Trophoblast cell (in vitro differentiated cells and primary cell): ENCODE measurements around the gene ATP8B2.
A peak's percentile ranks its signal among the peaks of the same experiment; 100 is the strongest.
"Not testable (repeated sequence)": the region's sequence is repeated elsewhere in the genome, so short reads cannot be mapped to it uniquely, and the experiment has no call there.

ENCODE experiments used
- DNase-seq, 2 donors: peaks; one replicate each; pipeline ENCODE4 v3.0.0-alpha.2; 2016
- H2AFZ ChIP-seq: 2 replicates; pipeline ENCODE4 v1.6.1; 2013; ENCODE audit warnings: low read length, moderate library complexity, mild to moderate bottlenecking; ENCODE audit not compliant: insufficient read depth, poor library complexity
- H2AK5ac ChIP-seq: 2 replicates; pipeline ENCODE4 v1.6.1; 2013; ENCODE audit warnings: mild to moderate bottlenecking, low read length
- H2BK120ac ChIP-seq: 2 replicates; pipeline ENCODE4 v1.6.1; 2013; ENCODE audit warnings: low read length, mild to moderate bottlenecking, moderate library complexity; ENCODE audit not compliant: insufficient read depth, poor library complexity
- H2BK12ac ChIP-seq: 2 replicates; pipeline ENCODE4 v1.6.1; 2013; ENCODE audit warnings: mild to moderate bottlenecking, low read length, moderate library complexity
- H2BK5ac ChIP-seq: 2 replicates; pipeline ENCODE4 v1.6.1; 2013; ENCODE audit warnings: low read length, low read depth, moderate library complexity, mild to moderate bottlenecking; ENCODE audit not compliant: poor library complexity
- H3K14ac ChIP-seq: 2 replicates; pipeline ENCODE4 v1.6.1; 2013; ENCODE audit warnings: mild to moderate bottlenecking, low read length
- H3K18ac ChIP-seq: 2 replicates; pipeline ENCODE4 v1.6.1; 2013; ENCODE audit warnings: mild to moderate bottlenecking, low read length
- H3K23ac ChIP-seq: 2 replicates; pipeline ENCODE4 v1.6.1; 2013; ENCODE audit warnings: low read length
- H3K27ac ChIP-seq: 2 replicates; pipeline ENCODE4 v1.5.1; 2013; ENCODE audit warnings: low read depth, mild to moderate bottlenecking, inconsistent platforms, low read length, moderate library complexity
- H3K27me3 ChIP-seq: 2 replicates; pipeline ENCODE4 v1.6.1; 2013; ENCODE audit warnings: inconsistent platforms, mild to moderate bottlenecking, low read length, moderate library complexity; ENCODE audit not compliant: insufficient read depth
- H3K36me3 ChIP-seq, 2 experiments: 1 replicate in 1 of 2; 2 replicates in 1 of 2; pipeline ENCODE4 v1.6.1; 2013; ENCODE audit warnings: low read length in 2 of 2, mild to moderate bottlenecking in 2 of 2, moderate library complexity in 1 of 2; ENCODE audit not compliant: insufficient read depth in 2 of 2, control insufficient read depth in 1 of 2
- H3K4ac ChIP-seq: 2 replicates; pipeline ENCODE4 v1.6.1; 2013; ENCODE audit warnings: low read depth, mild to moderate bottlenecking, low read length, moderate library complexity
- H3K4me1 ChIP-seq, 2 experiments: 1 replicate in 1 of 2; 2 replicates in 1 of 2; pipeline ENCODE4 v1.6.1; 2013; ENCODE audit warnings: low read length in 2 of 2, mild to moderate bottlenecking in 2 of 2, moderate library complexity in 1 of 2; ENCODE audit not compliant: insufficient read depth in 2 of 2, control insufficient read depth in 1 of 2
- H3K4me2 ChIP-seq: 2 replicates; pipeline ENCODE4 v1.6.1; 2013; ENCODE audit warnings: inconsistent platforms, mild to moderate bottlenecking, low read length, moderate library complexity
- H3K4me3 ChIP-seq: 2 replicates; pipeline ENCODE4 v1.5.1; 2013; ENCODE audit warnings: mild to moderate bottlenecking, low read depth, low read length, inconsistent platforms
- H3K79me1 ChIP-seq: one replicate; pipeline ENCODE4 v1.6.1; 2013; ENCODE audit warnings: low read length
- H3K79me2 ChIP-seq: 2 replicates; pipeline ENCODE4 v1.6.1; 2013; ENCODE audit warnings: low read length, mild to moderate bottlenecking; ENCODE audit not compliant: control insufficient read depth, insufficient read depth, poor library complexity
- H3K9ac ChIP-seq: 2 replicates; pipeline ENCODE4 v1.6.1; 2013; ENCODE audit warnings: mild to moderate bottlenecking, low read length
- H3K9me3 ChIP-seq: 2 replicates; pipeline ENCODE4 v1.6.1; 2013; ENCODE audit warnings: low read depth, mild to moderate bottlenecking, control low read depth, inconsistent platforms, low read length; ENCODE audit not compliant: insufficient read depth
- H4K12ac ChIP-seq: 2 replicates; pipeline ENCODE4 v1.6.1; 2013; ENCODE audit warnings: low read depth, mild to moderate bottlenecking, low read length, moderate library complexity
- H4K8ac ChIP-seq: 2 replicates; pipeline ENCODE4 v1.6.1; 2013; ENCODE audit warnings: low read depth, mild to moderate bottlenecking, low read length, moderate library complexity
- H4K91ac ChIP-seq: one replicate; pipeline ENCODE4 v1.6.1; 2013; ENCODE audit warnings: low read depth, mild to moderate bottlenecking, low read length, moderate library complexity
- WGBS: extraction: QIAGEN DNeasy Blood & Tissue Kit; methylation state at CpG from one replicate; pipeline ENCODE4 v1.1.7; 2013; ENCODE audit warnings: missing lambda C conversion rate; ENCODE audit not compliant: insufficient read length, insufficient coverage; ENCODE audit errors: extremely low coverage; 5-methylcytosine and 5-hydroxymethylcytosine counted together

ATP8B2 gene

DNA sequence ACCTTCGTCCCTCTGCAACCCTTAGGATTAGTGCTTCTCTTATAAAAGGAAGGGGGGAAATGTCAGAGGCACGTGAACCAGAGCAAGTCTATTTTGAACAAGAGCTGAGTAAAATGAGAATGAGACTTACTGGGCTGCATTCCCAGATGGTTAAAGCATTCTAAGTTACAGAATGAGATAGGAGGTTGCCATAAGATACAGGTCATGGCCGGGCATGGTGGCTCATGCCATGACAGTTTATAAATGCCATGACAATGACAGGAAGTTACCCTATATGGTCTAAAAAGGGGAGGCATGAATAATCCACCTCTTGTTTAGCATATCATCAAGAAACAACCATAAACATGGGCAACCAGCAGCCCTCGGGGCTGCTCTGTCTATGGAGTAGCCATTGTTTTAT lies 6.9 kb upstream of the ATP8B2 start:
- no peak overlapping the region for H3K23ac ChIP-seq

DNA sequence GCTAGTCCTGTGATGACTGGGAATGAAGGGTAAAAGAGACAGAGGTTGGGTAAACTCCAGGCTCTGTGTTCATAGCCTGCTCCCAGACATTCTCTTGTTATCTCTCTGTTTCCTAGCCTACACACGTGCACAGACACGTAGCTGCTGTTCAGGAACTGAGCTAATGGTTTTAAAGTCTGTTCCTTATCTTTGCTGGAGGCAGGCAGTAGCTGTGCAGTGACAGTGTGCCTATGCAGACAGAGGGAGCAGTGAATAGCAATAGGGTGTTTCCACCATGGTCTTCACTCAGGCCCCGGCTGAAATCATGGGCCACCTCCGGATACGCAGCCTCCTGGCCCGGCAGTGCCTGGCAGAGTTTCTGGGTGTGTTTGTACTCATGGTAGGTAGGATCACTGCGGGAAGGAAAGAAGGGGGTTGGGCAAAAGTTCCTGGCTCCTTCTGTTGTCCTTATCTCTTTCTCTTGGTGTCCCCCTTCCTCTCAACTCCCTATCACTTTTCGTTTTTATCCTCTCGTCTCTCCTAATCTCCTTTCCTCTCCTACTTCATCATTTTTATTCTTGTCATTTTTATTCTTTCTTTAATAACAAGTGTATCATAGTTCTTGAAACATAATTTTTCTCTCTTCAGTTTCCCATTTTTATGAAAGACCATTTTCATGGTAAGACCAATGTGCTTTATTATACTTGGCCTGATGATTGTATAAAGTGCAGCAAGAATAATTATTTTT lies 4.3 kb upstream of the ATP8B2 start, which contains the start of gene AQP10:
TSS of gene AQP10 (plus strand) at position 212 of the 727 bp plus-strand sequence. CDS start at position 275, 63 bp downstream.
- peak in 1 of 2 donors; percentile 36 for DNase-seq
- H3K14ac ChIP-seq: no peak within 1 kb of the TSS
- no peak within 1 kb of the TSS for H4K12ac ChIP-seq
- H2BK5ac ChIP-seq: no peak within 1 kb of the TSS
- peaks cover 0 to 9% of the 10 kb centered on the region in 2 experiments for H3K4me1 ChIP-seq
- H3K9ac ChIP-seq: no peak within 1 kb of the TSS
- no peaks in the 10 kb centered on the region for H3K79me2 ChIP-seq
- no peak within 1 kb of the TSS for H2BK12ac ChIP-seq
- H3K36me3 ChIP-seq: no peaks in the 10 kb centered on the region
- no peak within 1 kb of the TSS for H3K4ac ChIP-seq
- 100% methylated on average over 2 of the region's 9 CpGs for WGBS
- no peak within 1 kb of the TSS for H3K4me3 ChIP-seq
- H2BK120ac ChIP-seq: no peak within 1 kb of the TSS
- no peak within 1 kb of the TSS for H2AFZ ChIP-seq
- peaks cover 3% of the 10 kb centered on the region for H3K9me3 ChIP-seq
- no peak within 1 kb of the TSS for H4K8ac ChIP-seq
- no peak within 1 kb of the TSS for H3K4me2 ChIP-seq
- H3K23ac ChIP-seq: no peak within 1 kb of the TSS
- H4K91ac ChIP-seq: no peak within 1 kb of the TSS
- H3K27me3 ChIP-seq: no peaks in the 10 kb centered on the region
- H3K27ac ChIP-seq: no peak within 1 kb of the TSS
- no peak within 1 kb of the TSS for H2AK5ac ChIP-seq
- H3K79me1 ChIP-seq: peaks cover 2% of the 10 kb centered on the region
- no peak within 1 kb of the TSS for H3K18ac ChIP-seq

More for the DNA sequence above, 6.9 kb upstream of the ATP8B2 start:
- Histone ChIP-seq H2BK5ac (no peak overlapping the region), H2BK120ac (no peak overlapping the region), H3K27ac (no peak overlapping the region), H3K4me3 (no peak overlapping the region), H2AFZ (no peak overlapping the region), H3K36me3 (no peaks in the 10 kb centered on the region), H3K18ac (no peak overlapping the region), H3K4ac (no peak overlapping the region), H3K79me1 (no peaks in the 10 kb centered on the region), H4K91ac (no peak overlapping the region), H3K9me3 (peaks cover 3% of the 10 kb centered on the region), H4K12ac (no peak overlapping the region), H2AK5ac (no peak overlapping the region), H3K14ac (no peak overlapping the region), H2BK12ac (no peak overlapping the region), H3K4me1 (peaks cover 0 to 5% of the 10 kb centered on the region in 2 experiments), H3K4me2 (no peak overlapping the region), H4K8ac (no peak overlapping the region), H3K9ac (no peak overlapping the region), H3K79me2 (no peaks in the 10 kb centered on the region), H3K27me3 (no peaks in the 10 kb centered on the region)
- DNase-seq: peak; percentile 58 to 76
- WGBS: no CpG with 5 or more reads among the region's 4 CpGs

DNA sequence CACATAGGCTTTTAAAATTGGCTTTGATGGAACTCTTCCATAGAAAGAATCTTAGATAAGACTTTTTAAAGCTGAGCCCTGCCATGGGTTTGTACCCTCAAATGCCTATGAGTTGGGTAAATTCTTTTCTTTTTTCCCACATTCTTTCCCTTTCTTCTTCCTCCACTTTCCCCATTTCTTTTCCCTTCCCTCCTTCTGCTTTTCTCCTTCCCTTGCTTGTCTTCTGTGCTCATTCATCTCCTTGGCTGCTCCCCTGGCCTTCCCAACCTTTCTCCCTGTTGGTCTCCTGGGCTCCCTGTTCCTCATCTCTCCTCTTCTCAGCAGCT lies 3.8 kb upstream of the ATP8B2 start:
- not testable (repeated sequence) for H3K9ac ChIP-seq, H3K27me3 ChIP-seq, H3K4ac ChIP-seq, DNase-seq, H4K8ac ChIP-seq, H3K9me3 ChIP-seq, H4K12ac ChIP-seq, H2BK5ac ChIP-seq, H3K23ac ChIP-seq, H2BK12ac ChIP-seq, H3K4me2 ChIP-seq, H3K79me1 ChIP-seq, H3K27ac ChIP-seq, H2BK120ac ChIP-seq, H3K36me3 ChIP-seq, H2AFZ ChIP-seq, H3K4me3 ChIP-seq, H3K18ac ChIP-seq, H2AK5ac ChIP-seq, H3K79me2 ChIP-seq, H4K91ac ChIP-seq, H3K14ac ChIP-seq
- peaks cover 0 to 14% of the 10 kb centered on the region in 2 experiments for H3K4me1 ChIP-seq

DNA sequence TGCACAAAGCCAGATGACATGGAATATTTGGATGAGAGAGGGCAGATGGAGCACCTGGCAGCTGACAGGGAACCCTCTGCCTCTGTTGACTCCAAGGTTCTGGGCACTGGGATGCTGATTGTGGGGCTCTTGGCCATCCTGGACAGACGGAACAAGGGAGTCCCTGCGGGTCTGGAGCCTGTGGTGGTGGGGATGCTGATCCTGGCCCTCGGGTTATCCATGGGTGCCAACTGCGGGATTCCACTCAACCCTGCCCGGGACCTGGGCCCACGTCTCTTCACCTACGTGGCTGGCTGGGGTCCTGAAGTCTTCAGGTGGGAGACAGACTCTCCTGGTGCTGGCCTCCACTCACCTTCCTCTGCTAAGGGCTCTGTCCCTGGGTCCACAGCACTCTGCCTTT lies 1.8 kb upstream of the ATP8B2 start:
- Histone ChIP-seq H3K23ac (no peak overlapping the region), H3K18ac (no peak overlapping the region), H3K79me1 (peaks cover 2% of the 10 kb centered on the region), H3K79me2 (no peaks in the 10 kb centered on the region), H3K9ac (no peak overlapping the region), H3K4me3 (no peak overlapping the region), H3K4ac (no peak overlapping the region), H3K9me3 (no peaks in the 10 kb centered on the region), H3K27me3 (no peaks in the 10 kb centered on the region), H3K36me3 (no peaks in the 10 kb centered on the region), H2AFZ (no peak overlapping the region), H3K4me2 (no peak overlapping the region), H4K8ac (no peak overlapping the region), H2AK5ac (no peak overlapping the region), H4K91ac (no peak overlapping the region), H2BK120ac (no peak overlapping the region), H3K27ac (no peak overlapping the region), H2BK12ac (no peak overlapping the region), H3K4me1 (peaks cover 5 to 20% of the 10 kb centered on the region in 2 experiments), H4K12ac (no peak overlapping the region), H3K14ac (no peak overlapping the region), H2BK5ac (no peak overlapping the region)
- no CpG with 5 or more reads among the region's 7 CpGs for WGBS
- DNase-seq: no peak
